Measurements from ENCODE around the gene CD19.
"Not testable (repeated sequence)": the region's sequence is repeated elsewhere in the genome, so short reads cannot be mapped to it uniquely, and the experiment has no call there.

Gene CD19

GRCh38 chr16:28931801-28932225, at the start of gene CD19:
Gene CD19 (plus strand): TSS chr16:28931971. CDS start chr16:28932001, 30 bp downstream.
- Histone ChIP-seq H3K9me3 (ENCODE audit: severe bottlenecking) (no peaks in the 10 kb centered on the region), H3K27ac (ENCODE audit: poor library complexity, severe bottlenecking) (no peak within 1 kb of the TSS), H3K4me1 (ENCODE audit: insufficient read depth, poor library complexity, severe bottlenecking) (no peaks in the 10 kb centered on the region), H3K4me3 (ENCODE audit: severe bottlenecking) (no peak within 1 kb of the TSS), H3K36me3 (ENCODE audit: low read depth) (no peaks in the 10 kb centered on the region), H3K27me3 (ENCODE audit: insufficient read depth, poor library complexity, severe bottlenecking) (no peaks in the 10 kb centered on the region)
- ATAC-seq (ENCODE audit: low read depth) (no peak), DNase-seq (ENCODE audit: low spot score) (no peak)
- no peak for TF ChIP-seq CTCF (IDR thresholded peaks at IDR 0.05; ENCODE audit: poor library complexity, severe bottlenecking)

GRCh38 chr16:28882551-28883160, 49.1 kb upstream of the CD19 start:
- Histone ChIP-seq H3K4me1 (ENCODE audit: insufficient read depth, poor library complexity, severe bottlenecking) (peaks cover 4% of the 10 kb centered on the region), H3K9me3 (ENCODE audit: severe bottlenecking) (no peaks in the 10 kb centered on the region), H3K27ac (ENCODE audit: poor library complexity, severe bottlenecking) (no peak overlapping the region), H3K27me3 (ENCODE audit: insufficient read depth, poor library complexity, severe bottlenecking) (no peaks in the 10 kb centered on the region), H3K4me3 (ENCODE audit: severe bottlenecking) (no peak overlapping the region), H3K36me3 (ENCODE audit: low read depth) (no peaks in the 10 kb centered on the region)
- no peak for TF ChIP-seq CTCF (IDR thresholded peaks at IDR 0.05; ENCODE audit: poor library complexity, severe bottlenecking)
- DNase-seq (ENCODE audit: low spot score), result no peak
- ATAC-seq (ENCODE audit: low read depth), result no peak

- ATAC-seq (ENCODE audit: low read depth) (no peak), DNase-seq (ENCODE audit: low spot score) (peak; percentile 53)
- Histone ChIP-seq H3K27me3 (ENCODE audit: insufficient read depth, poor library complexity, severe bottlenecking) (no peaks in the 10 kb centered on the region), H3K4me1 (ENCODE audit: insufficient read depth, poor library complexity, severe bottlenecking) (peaks cover 4% of the 10 kb centered on the region), H3K36me3 (ENCODE audit: low read depth) (no peaks in the 10 kb centered on the region), H3K9me3 (ENCODE audit: severe bottlenecking) (no peaks in the 10 kb centered on the region), H3K27ac (ENCODE audit: poor library complexity, severe bottlenecking) (no peak overlapping the region), H3K4me3 (ENCODE audit: severe bottlenecking) (no peak overlapping the region)
- no peak for TF ChIP-seq CTCF (IDR thresholded peaks at IDR 0.05; ENCODE audit: poor library complexity, severe bottlenecking)
These were observed 48.4 kb upstream of the CD19 start for GRCh38 chr16:28883221-28883996.

- Histone ChIP-seq H3K4me1 (ENCODE audit: insufficient read depth, poor library complexity, severe bottlenecking) (peaks cover 4% of the 10 kb centered on the region), H3K9me3 (ENCODE audit: severe bottlenecking) (no peaks in the 10 kb centered on the region), H3K4me3 (ENCODE audit: severe bottlenecking) (no peak overlapping the region), H3K36me3 (ENCODE audit: low read depth) (no peaks in the 10 kb centered on the region), H3K27me3 (ENCODE audit: insufficient read depth, poor library complexity, severe bottlenecking) (no peaks in the 10 kb centered on the region), H3K27ac (ENCODE audit: poor library complexity, severe bottlenecking) (no peak overlapping the region)
- no peak for TF ChIP-seq CTCF (IDR thresholded peaks at IDR 0.05; ENCODE audit: poor library complexity, severe bottlenecking)
- DNase-seq (ENCODE audit: low spot score) (no peak), ATAC-seq (ENCODE audit: low read depth) (no peak)
These were observed 47.7 kb upstream of the CD19 start for GRCh38 chr16:28884045-28884444.

- TF ChIP-seq CTCF (IDR thresholded peaks at IDR 0.05; ENCODE audit: poor library complexity, severe bottlenecking), result no peak
- H3K27me3 ChIP-seq (ENCODE audit: insufficient read depth, poor library complexity, severe bottlenecking), result no peaks in the 10 kb centered on the region
- no peaks in the 10 kb centered on the region for H3K4me1 ChIP-seq (ENCODE audit: insufficient read depth, poor library complexity, severe bottlenecking)
- ATAC-seq (ENCODE audit: low read depth) (no peak), DNase-seq (ENCODE audit: low spot score) (no peak)
- H3K4me3 ChIP-seq (ENCODE audit: severe bottlenecking), result no peak overlapping the region
- H3K36me3 ChIP-seq (ENCODE audit: low read depth), result no peaks in the 10 kb centered on the region
- H3K27ac ChIP-seq (ENCODE audit: poor library complexity, severe bottlenecking), result no peak overlapping the region
- H3K9me3 ChIP-seq (ENCODE audit: severe bottlenecking), result no peaks in the 10 kb centered on the region
These were observed 44.8 kb upstream of the CD19 start for GRCh38 chr16:28886945-28887344.

GRCh38 chr16:28890355-28890754, 41.4 kb upstream of the CD19 start:
- ATAC-seq (ENCODE audit: low read depth); DNase-seq (ENCODE audit: low spot score); H3K27ac ChIP-seq (ENCODE audit: poor library complexity, severe bottlenecking); H3K4me3 ChIP-seq (ENCODE audit: severe bottlenecking); H3K36me3 ChIP-seq (ENCODE audit: low read depth); H3K9me3 ChIP-seq (ENCODE audit: severe bottlenecking); H3K27me3 ChIP-seq (ENCODE audit: insufficient read depth, poor library complexity, severe bottlenecking); H3K4me1 ChIP-seq (ENCODE audit: insufficient read depth, poor library complexity, severe bottlenecking): not testable (repeated sequence)
